IPS-18c (cell line): ENCODE data around the gene SLCO6A1.

Experiments used
- H3K4me3 ChIP-seq: 2 replicates; pipeline ENCODE4 v1.7.0; 2013; ENCODE audit warnings: low read depth, mild to moderate bottlenecking, low read length, moderate library complexity; ENCODE audit not compliant: insufficient read depth
- H3K9me3 ChIP-seq: one replicate; pipeline ENCODE4 v1.6.1; 2013; ENCODE audit warnings: mild to moderate bottlenecking, low read length, moderate library complexity; ENCODE audit not compliant: control insufficient read depth, insufficient read depth

The SLCO6A1 gene

DNA sequence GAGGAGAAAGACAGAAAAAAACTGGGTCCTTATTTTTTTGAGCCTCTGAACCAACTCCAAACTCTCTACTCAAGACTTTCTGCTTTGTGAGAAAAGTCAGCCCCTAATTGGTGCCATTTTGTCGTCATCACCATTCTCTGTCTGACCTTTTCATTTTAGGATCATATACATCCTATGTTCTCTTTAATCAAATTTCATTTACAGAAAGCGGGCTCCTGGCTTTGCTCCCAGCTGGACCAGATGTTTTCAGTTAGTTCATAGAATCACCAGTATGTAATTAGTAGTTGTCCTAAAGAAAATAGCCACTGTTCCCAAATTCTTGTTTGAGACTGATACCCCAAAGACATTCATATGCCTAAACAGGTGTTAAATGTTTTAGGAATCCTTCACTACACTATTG lies 174.1 kb downstream of the SLCO6A1 start:
- Histone ChIP-seq H3K4me3 (no peak overlapping the region), H3K9me3 (no peaks in the 10 kb centered on the region)
